Testis (tissue), 2 donors: ENCODE measurements around the gene BNC2.

ENCODE experiments used
- CTCF ChIP-seq, 3 experiments: fragments of 450-650 bp in 2 of 3; fragments of 200-600 bp in 1 of 3; sonication (generic) in 1 of 3; IDR thresholded peaks; one replicate each; pipeline ENCODE4 v1.5.1; 2016 to 2019; ENCODE audit warnings: antibody characterized with exemption in 3 of 3, mild to moderate bottlenecking in 2 of 3, moderate library complexity in 1 of 3
- POLR2A ChIP-seq: fragments of 450-650 bp; IDR thresholded peaks from one replicate; pipeline ENCODE4 v1.6.1; 2017; ENCODE audit warnings: antibody characterized with exemption, mild to moderate bottlenecking, moderate library complexity

DNA sequence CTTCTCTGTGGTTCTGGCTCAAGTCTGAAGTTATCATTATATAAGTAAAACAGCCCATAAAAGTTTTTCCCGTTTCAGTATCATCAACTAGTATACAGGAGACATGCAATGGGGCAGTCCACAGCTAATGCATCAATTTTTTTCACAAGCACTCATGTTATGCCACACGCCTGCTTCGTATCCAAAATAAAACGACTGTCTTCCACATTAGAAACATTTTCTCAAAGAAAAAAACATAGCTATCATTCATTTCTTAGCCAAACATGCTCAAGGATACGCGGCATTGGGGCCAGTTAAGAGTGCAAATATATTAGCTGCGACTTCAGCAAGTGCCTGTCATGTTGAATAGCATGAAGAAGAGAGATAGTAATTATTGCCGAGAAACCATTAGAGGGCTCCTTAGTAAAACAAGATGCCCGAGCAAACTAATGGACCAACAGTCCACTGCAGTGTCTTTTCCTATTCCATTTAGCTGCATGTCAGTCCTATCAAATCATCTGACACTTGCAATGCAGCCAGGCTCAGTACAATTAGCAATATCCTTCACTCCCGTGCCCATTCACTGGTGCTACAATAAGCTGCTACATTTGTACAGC is 68.5 kb downstream of the BNC2 start:
- no peak for TF ChIP-seq CTCF (IDR thresholded peaks at IDR 0.05)
- no peak for TF ChIP-seq POLR2A
